Measurements from ENCODE around the gene LHFPL3.

Gene LHFPL3

GRCh38 chr7:104933022-104933421 is 604.6 kb downstream of the LHFPL3 start:
- TF ChIP-seq CTCF (IDR thresholded peaks at IDR 0.05) = no peak

GRCh38 chr7:104933521-104933988 is 605.2 kb downstream of the LHFPL3 start:
- no peak for TF ChIP-seq CTCF (IDR thresholded peaks at IDR 0.05)

- no peak for TF ChIP-seq CTCF (IDR thresholded peaks at IDR 0.05)
These were observed 606.3 kb downstream of the LHFPL3 start for GRCh38 chr7:104934665-104935064.

GRCh38 chr7:104935276-104935675 is 606.9 kb downstream of the LHFPL3 start:
- no peak for TF ChIP-seq CTCF (IDR thresholded peaks at IDR 0.05)

- no peak for TF ChIP-seq CTCF (IDR thresholded peaks at IDR 0.05)
These were observed 608.1 kb downstream of the LHFPL3 start for GRCh38 chr7:104936546-104936945.

GRCh38 chr7:104938741-104939390 is 610.5 kb downstream of the LHFPL3 start:
- no peak for TF ChIP-seq CTCF (IDR thresholded peaks at IDR 0.05)

- no peak for TF ChIP-seq CTCF (IDR thresholded peaks at IDR 0.05)
These were observed 611.8 kb downstream of the LHFPL3 start for GRCh38 chr7:104940023-104940710.
